HepG2 (cell line): ENCODE measurements around the gene PRDM7. TPM values are rescaled to one million over a fixed set of nuclear protein-coding genes. Genes with fewer than 3 reads are reported as not detected.
A peak's percentile ranks its signal among the peaks of the same experiment; 100 is the strongest.

ENCODE experiments used
- ARNTL ChIP-seq: sonication (generic); formaldehyde crosslinking; IDR thresholded peaks from 2 replicates; pipeline ENCODE4 v1.4.0; 2020; ENCODE audit warnings: mild to moderate bottlenecking, missing genetic modification reagents
- ATF7 ChIP-seq, 2 experiments: fragments of 450-650 bp in 1 of 2; sonication (generic) in 1 of 2; formaldehyde crosslinking in 1 of 2; IDR thresholded peaks; 2 replicates each; pipeline versions ENCODE4 v1.4.0 to v1.6.1; 2016 to 2020; ENCODE audit warnings: antibody characterized with exemption in 1 of 2, mild to moderate bottlenecking in 1 of 2, missing genetic modification reagents in 1 of 2
- CAMTA2 ChIP-seq: sonication (generic); formaldehyde crosslinking; IDR thresholded peaks from 2 replicates; pipeline ENCODE4 v1.4.0; 2020; ENCODE audit warnings: mild to moderate bottlenecking, missing genetic modification reagents, borderline replicate concordance
- CBX5 ChIP-seq: sonication (generic); formaldehyde crosslinking; IDR thresholded peaks from 2 replicates; pipeline ENCODE4 v1.4.0; 2020; ENCODE audit warnings: missing genetic modification reagents, borderline replicate concordance
- ETV5 ChIP-seq: IDR thresholded peaks from 2 replicates; pipeline ENCODE4 v1.6.1; 2018; ENCODE audit warnings: missing biosample characterization, missing genetic modification reagents, inconsistent platforms, borderline replicate concordance
- FOSL1 ChIP-seq: sonication (generic); formaldehyde crosslinking; IDR thresholded peaks from 2 replicates; pipeline ENCODE4 v1.9.0; 2021; ENCODE audit warnings: missing genetic modification reagents, borderline replicate concordance
- FOXJ3 ChIP-seq: sonication (generic); formaldehyde crosslinking; IDR thresholded peaks from 2 replicates; pipeline ENCODE4 v1.4.0; 2020; ENCODE audit warnings: missing genetic modification reagents, mild to moderate bottlenecking, borderline replicate concordance
- GATAD1 ChIP-seq: IDR thresholded peaks from 2 replicates; pipeline ENCODE4 v1.6.1; 2016; ENCODE audit warnings: missing genetic modification reagents, missing compliant biosample characterization
- ISX ChIP-seq: sonication (generic); formaldehyde crosslinking; conservative IDR thresholded peaks from 2 replicates; pipeline ENCODE4 v1.5.0; 2020; ENCODE audit warnings: missing genetic modification reagents
- KLF6 ChIP-seq: IDR thresholded peaks from 2 replicates; pipeline ENCODE4 v1.8.0; 2016; ENCODE audit warnings: missing biosample characterization, missing genetic modification reagents
- KMT2A ChIP-seq: sonication (generic); formaldehyde crosslinking; IDR thresholded peaks from 2 replicates; pipeline ENCODE4 v1.4.0; 2020; ENCODE audit warnings: missing genetic modification reagents
- MEF2D ChIP-seq: sonication (generic); formaldehyde crosslinking; IDR thresholded peaks from 2 replicates; pipeline ENCODE4 v1.5.1; 2020; ENCODE audit warnings: mild to moderate bottlenecking, missing genetic modification reagents
- NFAT5 ChIP-seq: sonication (generic); formaldehyde crosslinking; IDR thresholded peaks from 2 replicates; pipeline ENCODE4 v1.4.0; 2020; ENCODE audit warnings: missing genetic modification reagents
- RFXAP ChIP-seq: sonication (generic); formaldehyde crosslinking; IDR thresholded peaks from 2 replicates; pipeline ENCODE4 v1.4.0; 2020; ENCODE audit warnings: missing genetic modification reagents, borderline replicate concordance
- SP4 ChIP-seq: sonication (generic); formaldehyde crosslinking; IDR thresholded peaks from 2 replicates; pipeline ENCODE4 v1.8.1; 2023; ENCODE audit warnings: mild to moderate bottlenecking, missing genetic modification reagents
- TBL1XR1 ChIP-seq: fragments of 150-350 bp; IDR thresholded peaks from 2 replicates; pipeline ENCODE4 v1.6.1; 2014; ENCODE audit warnings: borderline replicate concordance, low read length; ENCODE audit not compliant: partially characterized antibody
- TMF1 ChIP-seq: sonication (generic); formaldehyde crosslinking; IDR thresholded peaks from 2 replicates; pipeline ENCODE4 v1.8.1; 2022; ENCODE audit warnings: low read depth, missing genetic modification reagents
- ZMAT5 ChIP-seq: sonication (generic); formaldehyde crosslinking; IDR thresholded peaks from 2 replicates; pipeline ENCODE4 v1.5.0; 2020; ENCODE audit warnings: mild to moderate bottlenecking, low read depth, missing genetic modification reagents, borderline replicate concordance
- ZNF138 ChIP-seq: sonication (generic); formaldehyde crosslinking; IDR thresholded peaks from 2 replicates; pipeline ENCODE4 v1.5.0; 2020; ENCODE audit warnings: mild to moderate bottlenecking, low read depth, missing genetic modification reagents
- ZNF337 ChIP-seq: sonication (generic); formaldehyde crosslinking; IDR thresholded peaks from 2 replicates; pipeline ENCODE4 v1.5.1; 2020; ENCODE audit warnings: missing genetic modification reagents, low read depth, mild to moderate bottlenecking, borderline replicate concordance
- ZNF367 ChIP-seq: sonication (generic); formaldehyde crosslinking; IDR thresholded peaks from 2 replicates; pipeline ENCODE4 v1.4.0; 2020; ENCODE audit warnings: missing genetic modification reagents, borderline replicate concordance
- polyA plus RNA-seq, 8 experiments: library from polyadenylated mRNA; depleted of rRNA in 3 of 8; stranded (reverse) in 7 of 8; unstranded in 1 of 8; fragments of >200 nt; fragmentation: Illumina TruSeq in 4 of 8; extraction: Trizol in 4 of 8; gene quantifications; 2 replicates each; pipeline versions ENCODE4 v1.2.1 to v1.2.3, GENCODE V29; 2011 to 2016; ENCODE audit warnings: low read depth in 4 of 8, missing spikeins in 1 of 8, mixed read lengths in 1 of 8; ENCODE audit not compliant: insufficient read depth in 1 of 8
- total RNA-seq, 5 experiments: library from RNA; depleted of rRNA; stranded (reverse); fragments of >200 nt; fragmentation: Illumina TruSeq; extraction: Trizol; gene quantifications; 2 replicates each; pipeline ENCODE4 v1.2.3, GENCODE V29; 2016; ENCODE audit warnings: low read depth in 1 of 5
- TF ChIP-seq, protein P1 (sequence below): fragments of 450-650 bp; IDR thresholded peaks from 2 replicates; pipeline ENCODE4 v1.6.1; 2016

Gene PRDM7
- total and polyA plus RNA-seq, 2 of the 13 experiments (the other 11 are each of a cell fraction or from before 2014, with no cell fraction given), result not detected

- TF ChIP-seq, protein P1, sequence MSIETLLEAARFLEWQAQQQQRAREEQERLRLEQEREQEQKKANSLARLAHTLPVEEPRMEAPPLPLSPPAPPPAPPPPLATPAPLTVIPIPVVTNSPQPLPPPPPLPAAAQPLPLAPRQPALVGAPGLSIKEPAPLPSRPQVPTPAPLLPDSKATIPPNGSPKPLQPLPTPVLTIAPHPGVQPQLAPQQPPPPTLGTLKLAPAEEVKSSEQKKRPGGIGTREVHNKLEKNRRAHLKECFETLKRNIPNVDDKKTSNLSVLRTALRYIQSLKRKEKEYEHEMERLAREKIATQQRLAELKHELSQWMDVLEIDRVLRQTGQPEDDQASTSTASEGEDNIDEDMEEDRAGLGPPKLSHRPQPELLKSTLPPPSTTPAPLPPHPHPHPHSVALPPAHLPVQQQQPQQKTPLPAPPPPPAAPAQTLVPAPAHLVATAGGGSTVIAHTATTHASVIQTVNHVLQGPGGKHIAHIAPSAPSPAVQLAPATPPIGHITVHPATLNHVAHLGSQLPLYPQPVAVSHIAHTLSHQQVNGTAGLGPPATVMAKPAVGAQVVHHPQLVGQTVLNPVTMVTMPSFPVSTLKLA, result peak; percentile 39
- TF ChIP-seq GATAD1 (CRISPR knock-in tag) (peak; percentile 90), ISX (CRISPR knock-in tag) (no peak), ZNF138 (CRISPR knock-in tag) (peak; percentile 59; the same call in 1 of the 2 replicates), FOXJ3 (CRISPR knock-in tag) (peak; percentile 44; the same call in 1 of the 2 replicates), ZNF337 (CRISPR knock-in tag) (no peak), CBX5 (peak; percentile 38; the same call in 1 of the 2 replicates), ZNF367 (CRISPR knock-in tag) (peak; percentile 27; the same call in 1 of the 2 replicates), KLF6 (CRISPR knock-in tag) (0 out of 2 replicates have a peak, but pooled peaks have one; percentile 76), FOSL1 (no peak), ATF7 (IDR thresholded peaks at IDR 0.05) (no peak), ATF7 (CRISPR knock-in tag; IDR thresholded peaks at IDR 0.05) (no peak), KMT2A (CRISPR knock-in tag) (peak; percentile 83), SP4 (peak; percentile 50; the same call in 1 of the 2 replicates), MEF2D (peak; percentile 53; the same call in 1 of the 2 replicates), RFXAP (CRISPR knock-in tag) (peak; percentile 26; the same call in 1 of the 2 replicates), NFAT5 (CRISPR knock-in tag) (peak; percentile 88), ARNTL (CRISPR knock-in tag) (peak; percentile 77), CAMTA2 (CRISPR knock-in tag) (0 out of 2 replicates have a peak, but pooled peaks have one; percentile 20), ZMAT5 (CRISPR knock-in tag) (no peak), ETV5 (CRISPR knock-in tag) (peak; percentile 97), TMF1 (CRISPR knock-in tag) (peak; percentile 87), TBL1XR1 (peak; percentile 46)
These were observed 54.7 kb downstream of the PRDM7 start (continued) for GRCh38 chr16:90022209-90023077.
